Measurements from ENCODE around the gene AUTS2.

Gene AUTS2

DNA sequence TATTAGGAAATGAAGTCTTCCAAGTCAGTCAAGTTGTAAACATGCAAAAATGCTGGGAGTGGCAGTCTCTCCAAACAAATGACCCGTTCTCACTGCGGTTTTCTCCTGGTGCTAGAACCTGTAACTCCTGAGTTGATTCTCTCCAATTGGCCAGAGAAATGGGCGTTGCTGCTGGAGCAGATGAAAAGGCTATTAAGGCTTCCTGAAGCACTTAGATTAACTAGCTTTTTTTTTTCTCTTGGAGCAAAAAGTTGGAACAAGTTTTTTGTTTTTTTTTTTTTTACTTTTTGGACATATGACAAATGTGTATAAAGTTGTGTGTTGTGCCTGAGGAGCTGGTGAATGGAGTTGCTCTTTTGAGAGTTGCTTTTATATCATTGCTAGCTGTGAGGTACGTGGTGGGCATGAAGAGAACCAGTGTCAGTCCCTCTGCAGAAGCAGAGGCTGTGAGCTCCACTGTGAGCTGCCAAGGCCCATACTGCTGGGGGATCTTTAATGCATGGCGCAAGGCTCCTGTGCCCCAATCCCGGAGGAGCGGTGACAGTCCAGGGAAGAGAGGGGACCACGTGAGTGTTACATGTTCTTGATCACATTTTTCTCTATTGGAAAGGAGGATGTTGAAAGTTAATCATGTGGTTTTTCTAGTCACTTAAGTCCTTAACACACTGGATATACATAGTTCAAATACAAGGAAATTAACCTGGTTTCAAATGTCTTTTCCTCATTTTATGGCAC lies 1140.0 kb downstream of the AUTS2 start:
- DNase-seq (ENCODE audit: low read depth in 2 of 2) = no peak

DNA sequence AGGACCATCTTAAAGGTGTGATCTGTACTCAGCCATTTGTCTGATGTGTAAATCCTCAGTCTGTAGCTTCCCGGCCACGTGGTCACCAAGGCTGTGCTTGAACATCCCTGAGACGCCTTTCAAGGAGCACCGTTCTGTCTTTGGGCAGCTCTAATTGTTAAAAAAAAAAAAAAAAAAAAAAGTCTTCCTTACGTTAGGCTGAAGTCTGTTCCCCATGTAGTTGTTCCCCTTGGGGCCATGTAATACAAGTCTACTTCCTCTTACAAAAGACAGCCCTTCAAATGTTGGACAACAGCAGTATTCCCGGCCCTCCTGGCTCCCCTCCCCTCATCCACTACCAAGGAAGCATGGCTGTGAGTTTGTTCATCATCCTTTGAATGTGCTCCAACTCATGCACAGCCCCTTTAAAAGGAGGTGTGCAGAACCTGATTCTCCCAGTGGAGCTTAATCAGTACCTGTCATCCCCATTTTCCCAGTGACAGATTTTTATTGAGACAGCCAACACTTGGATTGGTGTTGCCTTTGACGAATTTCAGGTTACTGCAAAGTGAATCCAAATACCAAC lies 1141.5 kb downstream of the AUTS2 start:
- DNase-seq (ENCODE audit: low read depth in 2 of 2) = no peak

DNA sequence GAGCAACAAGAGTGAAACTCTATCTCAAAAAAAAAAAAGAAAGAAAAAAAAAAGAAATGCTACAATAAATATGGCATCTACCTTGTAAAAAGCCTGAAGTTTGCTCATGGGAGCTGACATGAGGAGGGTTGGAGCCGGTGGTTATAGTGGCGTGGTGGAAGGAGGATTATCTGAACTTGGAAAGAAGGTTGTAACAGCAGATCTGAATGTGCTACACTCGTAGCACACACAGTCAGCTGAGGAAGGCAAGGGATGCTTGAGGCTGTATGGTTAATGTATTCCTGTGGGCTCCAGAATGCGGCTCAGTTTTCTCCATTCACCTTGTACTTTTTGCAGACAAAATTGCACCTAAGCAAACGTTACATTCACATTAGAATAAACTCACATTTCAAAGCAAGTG lies 1143.4 kb downstream of the AUTS2 start:
- DNase-seq (ENCODE audit: low read depth in 2 of 2) = no peak

DNA sequence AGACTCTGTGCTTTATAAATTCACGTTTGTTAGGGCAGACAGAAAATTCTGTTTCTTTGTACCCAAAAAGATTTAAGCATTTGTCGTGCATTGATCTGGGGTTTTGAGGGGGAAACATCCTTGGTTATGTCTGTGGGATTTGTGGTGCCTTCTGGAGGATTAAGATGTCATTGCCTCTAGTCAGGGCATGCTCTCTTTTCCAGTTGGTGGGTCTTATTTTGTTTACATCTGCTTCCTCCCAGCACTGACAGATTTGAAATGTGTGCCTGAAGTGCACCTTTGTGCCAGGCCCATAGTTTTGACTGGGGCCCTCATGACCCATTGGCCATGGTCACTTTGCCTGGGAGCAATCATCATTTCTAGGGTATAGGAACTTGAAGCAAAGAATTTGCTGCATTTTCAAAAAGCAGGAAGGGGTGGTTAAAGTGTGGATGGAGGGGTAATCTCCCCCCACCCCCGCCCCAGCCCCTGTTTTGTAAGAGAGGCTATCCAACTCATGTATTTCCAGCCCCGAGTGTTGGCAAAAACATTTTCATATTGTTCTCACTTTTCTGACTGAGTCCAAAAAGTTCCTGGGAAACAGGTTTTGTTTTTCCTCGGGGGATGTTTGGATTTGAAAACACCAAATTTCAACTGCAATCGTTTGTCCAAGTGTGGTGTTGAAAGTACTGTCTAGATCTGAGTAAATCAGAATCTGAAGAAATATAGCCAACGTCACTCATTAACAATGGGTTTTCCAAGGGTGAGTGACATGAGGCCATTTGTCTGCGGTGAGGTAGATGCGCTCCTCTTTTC lies 1145.5 kb downstream of the AUTS2 start:
- DNase-seq (ENCODE audit: low read depth in 2 of 2) = no peak

DNA sequence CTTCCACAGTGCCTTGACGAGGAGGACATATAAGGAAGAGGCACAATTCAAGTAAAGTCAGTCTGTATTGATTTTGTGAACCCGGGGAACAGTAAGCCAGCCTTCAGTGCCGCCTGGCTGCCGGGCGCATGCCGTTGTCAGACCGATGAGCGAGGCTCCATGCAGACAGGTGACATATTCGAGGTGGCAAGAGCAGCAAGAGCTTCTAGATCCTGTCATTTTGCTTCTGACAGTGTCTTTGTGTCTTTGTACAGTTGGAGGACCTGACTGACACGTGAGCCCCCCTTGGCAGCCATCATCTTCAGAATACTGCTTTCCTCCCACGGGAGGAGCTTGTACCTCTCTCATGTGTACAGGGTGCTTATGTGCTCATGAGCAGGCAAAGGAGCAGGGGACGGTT lies 1146.2 kb downstream of the AUTS2 start:
- no peak for DNase-seq (ENCODE audit: low read depth in 2 of 2)

DNA sequence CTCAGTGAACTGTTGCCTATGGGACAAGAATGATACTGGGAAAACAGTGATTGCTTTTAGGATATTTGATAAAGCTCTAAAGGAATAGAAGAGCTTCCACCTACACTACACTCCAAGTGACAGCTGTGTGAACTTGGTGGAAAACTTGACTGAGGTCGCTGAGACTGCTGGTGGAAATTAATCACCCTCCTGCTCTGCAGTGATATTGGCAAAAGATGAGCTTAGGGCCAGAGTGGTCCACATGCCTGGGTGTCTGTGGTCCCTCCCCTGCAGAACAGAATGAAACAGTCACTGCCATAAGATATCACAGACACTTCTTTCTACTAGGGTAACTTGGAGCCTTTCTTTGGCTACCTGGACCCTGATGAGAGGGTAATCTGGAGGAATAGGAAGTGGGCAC lies 1151.6 kb downstream of the AUTS2 start:
- DNase-seq (ENCODE audit: low read depth in 2 of 2) = no peak

DNA sequence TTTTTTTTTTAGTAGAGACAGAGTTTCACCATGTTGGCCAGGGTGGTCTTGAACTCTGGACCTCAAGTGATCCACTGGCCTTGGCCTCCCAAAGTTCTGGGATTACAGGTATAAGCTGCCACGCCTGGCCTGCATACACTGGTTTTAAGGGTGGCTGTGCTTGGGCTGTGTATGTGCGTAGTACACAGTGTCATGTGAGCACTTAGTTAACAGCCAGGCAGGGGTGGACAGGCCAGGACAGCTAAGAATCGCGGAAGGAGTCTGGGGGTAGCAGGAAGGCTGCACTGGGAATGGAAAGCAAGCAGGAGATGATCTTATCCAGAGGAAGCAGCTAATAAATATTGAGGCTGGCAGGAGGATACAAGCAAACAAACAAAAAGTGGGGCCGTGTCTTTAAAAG lies 1153.6 kb downstream of the AUTS2 start:
- DNase-seq (ENCODE audit: low read depth in 2 of 2) = no peak

DNA sequence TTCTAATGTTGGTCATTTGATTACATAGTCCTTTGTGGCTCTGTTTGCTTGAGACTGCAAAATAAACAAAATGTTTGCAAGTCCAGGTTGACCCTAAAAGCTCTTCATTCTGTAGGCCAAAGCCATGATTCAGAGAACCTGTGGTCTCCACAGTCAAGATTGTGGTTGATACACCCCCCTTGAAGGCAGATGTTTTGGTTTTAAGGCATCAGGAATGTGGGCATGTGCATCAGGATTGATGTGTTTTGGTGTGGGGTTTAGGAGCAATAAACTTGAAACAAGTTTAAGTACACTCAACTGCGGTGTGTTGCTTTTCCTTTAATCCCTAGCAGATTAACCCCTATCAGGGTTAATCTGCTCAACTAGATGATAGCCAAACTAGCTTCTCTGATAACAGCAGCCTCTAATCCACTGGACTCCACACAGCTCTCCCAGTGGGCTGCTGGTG lies 1154.5 kb downstream of the AUTS2 start:
- DNase-seq (ENCODE audit: low read depth in 2 of 2) = no peak

DNA sequence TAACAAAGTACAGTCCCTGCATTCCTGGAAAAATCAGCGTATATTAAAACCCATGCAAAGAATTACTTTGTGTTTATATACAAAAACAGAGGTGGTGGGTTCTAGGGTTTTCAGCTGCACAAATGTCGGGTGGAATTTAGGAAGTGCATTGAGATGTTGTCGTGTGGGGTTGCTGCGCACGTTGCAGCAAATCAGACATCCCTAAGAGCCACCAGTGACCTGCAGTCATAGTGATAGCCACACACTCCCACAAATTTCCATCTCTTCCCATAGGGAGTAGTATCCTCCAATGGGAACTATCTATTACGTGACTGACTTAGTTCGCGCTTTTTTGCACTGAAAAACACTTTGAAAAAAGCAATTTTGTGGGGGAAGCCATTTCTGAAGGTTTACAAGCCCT lies 1158.5 kb downstream of the AUTS2 start:
- no peak for DNase-seq (ENCODE audit: low read depth in 2 of 2)

DNA sequence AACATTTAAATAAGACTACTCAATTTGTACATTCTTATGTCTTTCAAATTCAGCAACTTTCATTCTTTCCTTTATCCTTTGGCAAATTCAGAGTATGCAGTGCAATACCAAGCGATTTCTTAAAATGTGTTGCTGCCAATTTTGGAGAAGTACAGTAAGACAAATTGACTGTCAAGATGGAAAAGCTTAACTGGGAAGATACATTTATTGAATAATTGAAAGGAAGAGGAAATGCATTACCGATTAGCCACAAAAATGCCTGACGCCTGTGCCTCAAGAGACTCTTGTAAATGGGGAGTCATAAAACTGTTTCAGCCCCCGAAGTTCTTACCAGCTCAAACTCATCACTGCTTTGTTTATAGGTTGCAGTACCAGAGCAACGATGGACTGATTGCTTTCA lies 1160.4 kb downstream of the AUTS2 start:
- DNase-seq (ENCODE audit: low read depth in 2 of 2) = no peak

DNA sequence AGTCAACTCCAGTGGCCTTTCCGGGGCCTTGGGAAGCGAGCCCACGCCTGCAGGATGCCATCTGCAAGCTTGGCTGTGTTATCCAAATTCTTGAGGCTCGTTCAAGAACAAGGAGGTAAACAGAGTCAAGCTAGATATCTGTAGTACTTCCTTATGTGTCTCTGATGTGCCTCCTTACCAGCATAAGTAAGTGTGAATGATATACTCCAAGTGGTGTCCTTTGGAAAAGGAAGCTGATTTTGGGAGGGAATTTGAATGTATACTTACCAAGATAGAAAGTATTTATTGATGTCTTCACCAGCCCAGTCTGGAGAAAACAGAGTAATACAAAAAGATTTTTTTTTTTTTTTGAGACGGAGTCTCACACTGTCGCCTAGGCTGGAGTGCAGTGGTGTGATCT lies 1161.4 kb downstream of the AUTS2 start:
- DNase-seq (ENCODE audit: low read depth in 2 of 2) = no peak

DNA sequence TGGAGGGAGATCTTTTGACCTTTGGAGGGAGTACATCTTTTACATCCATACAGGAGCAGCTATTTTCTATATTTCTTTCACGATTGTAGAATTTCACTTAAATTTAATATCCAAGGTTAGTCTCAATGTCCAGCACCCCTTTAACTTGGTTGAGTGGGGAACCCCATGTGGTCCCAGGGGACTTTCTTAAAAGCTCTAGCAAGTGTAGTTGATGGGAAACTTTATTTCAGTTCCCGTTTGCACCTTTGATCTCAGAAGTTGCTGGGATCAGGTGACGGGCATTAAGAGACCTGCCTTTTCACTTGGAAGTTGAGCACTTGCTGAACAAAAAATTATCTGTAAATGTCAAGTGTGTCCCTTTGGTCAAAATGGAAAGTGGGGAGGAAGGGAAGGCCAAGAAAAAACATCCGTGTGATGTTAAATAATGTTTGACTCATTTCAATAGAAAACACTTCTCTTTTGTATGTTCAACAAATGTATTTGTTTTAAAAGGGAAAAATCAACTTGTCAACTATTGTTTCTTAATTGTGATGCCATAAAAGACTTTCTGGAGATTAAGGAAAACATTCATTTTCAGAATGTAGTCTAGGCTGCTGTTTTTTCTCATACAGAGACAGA lies 1163.5 kb downstream of the AUTS2 start:
- DNase-seq (ENCODE audit: low read depth in 2 of 2) = no peak

DNA sequence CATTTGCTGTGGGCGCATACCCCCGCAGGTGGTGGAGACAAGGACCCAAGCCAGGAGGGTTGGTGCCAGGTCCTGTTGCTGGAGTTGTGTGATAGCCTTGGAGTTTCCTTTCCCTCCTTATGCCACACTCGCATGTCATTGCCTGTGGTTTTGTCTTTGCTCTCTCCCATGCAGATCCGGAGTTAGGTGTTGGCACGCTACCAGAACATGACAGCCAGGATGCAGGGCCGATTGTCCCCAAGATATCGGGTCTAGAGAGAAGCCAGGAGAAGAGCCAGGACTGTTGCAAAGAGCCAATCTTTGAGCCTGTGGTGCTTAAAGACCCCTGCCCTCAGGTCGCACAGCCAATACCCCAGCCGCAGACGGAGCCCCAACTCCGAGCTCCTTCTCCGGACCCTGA lies 1164.4 kb downstream of the AUTS2 start:
- DNase-seq (ENCODE audit: low read depth in 2 of 2) = no peak

DNA sequence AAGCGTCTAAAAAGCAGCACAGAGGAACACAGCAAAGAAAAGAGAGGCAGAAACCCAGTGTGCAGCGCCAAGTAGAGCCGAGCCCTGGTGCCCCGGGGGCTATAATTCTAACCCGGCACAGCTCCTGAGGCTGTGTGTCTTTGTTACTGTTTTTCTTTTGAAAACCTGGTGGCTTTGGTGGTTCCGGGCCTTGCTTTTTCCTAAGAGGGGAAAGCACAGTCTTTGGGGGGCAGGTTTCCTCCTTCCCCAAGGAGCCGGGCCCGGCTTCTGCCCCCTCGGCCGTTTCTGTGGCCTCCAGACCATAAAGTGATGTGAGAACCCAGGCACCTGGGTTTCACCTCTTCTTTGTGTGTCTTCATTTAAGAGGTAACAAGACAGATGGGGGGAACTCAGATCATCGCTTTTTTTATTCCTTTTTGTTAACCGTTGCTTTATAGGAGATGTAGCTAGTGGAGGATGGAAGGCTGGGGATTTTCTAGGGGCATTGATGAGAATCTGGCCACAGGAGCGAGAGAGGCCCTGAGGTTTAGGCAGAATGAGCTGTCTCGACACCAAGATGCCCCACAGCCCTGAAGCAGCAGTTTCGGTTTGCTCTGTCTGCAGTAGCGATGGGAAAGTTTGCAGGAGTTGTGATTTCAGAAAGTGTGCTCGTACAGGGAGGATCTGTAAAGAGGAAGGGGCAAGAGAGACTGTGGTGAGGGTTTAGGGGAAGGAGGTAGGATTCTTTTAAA lies 1165.9 kb downstream of the AUTS2 start:
- no peak for DNase-seq (ENCODE audit: low read depth in 2 of 2)

DNA sequence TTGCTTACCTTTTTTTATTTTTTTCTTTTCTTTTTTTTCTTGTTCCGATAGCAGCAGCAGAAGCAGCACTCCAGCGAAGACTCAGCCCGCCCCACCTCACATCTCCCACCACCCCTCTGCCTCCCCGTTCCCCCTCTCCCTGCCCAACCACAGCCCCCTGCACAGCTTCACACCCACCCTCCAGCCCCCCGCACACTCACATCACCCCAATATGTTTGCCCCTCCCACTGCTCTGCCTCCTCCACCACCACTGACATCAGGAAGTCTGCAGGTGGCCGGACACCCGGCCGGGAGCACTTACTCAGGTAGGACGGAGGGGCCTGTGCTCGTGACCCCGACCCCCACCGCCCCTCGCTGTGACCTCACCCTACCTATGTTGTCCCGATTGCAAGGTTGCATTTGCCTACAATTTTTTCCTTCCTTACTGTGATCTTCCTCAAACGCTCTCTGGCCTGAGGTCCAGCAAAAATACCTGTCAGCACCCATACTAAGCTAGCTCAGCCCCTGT lies 1166.5 kb downstream of the AUTS2 start:
- DNase-seq (ENCODE audit: low read depth in 2 of 2) = no peak

DNA sequence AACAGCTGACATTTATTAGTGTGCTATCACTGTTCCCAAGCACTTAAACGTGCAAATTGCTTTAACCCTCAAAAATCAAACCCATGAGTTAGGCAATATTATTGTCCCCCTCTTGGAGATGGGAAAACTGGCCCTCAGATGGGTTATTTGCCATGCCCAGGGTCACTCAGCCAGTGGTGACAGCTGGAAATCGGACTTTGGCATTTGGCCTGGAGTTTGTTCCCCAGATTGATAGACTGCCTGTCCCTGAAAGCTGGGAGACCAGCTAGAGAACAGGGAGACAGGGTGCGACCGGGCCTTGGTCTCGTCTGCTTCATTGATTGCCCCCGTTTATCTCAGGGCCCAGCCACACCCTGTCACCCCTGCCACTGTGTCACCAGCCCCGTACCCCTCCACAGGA lies 1167.4 kb downstream of the AUTS2 start:
- no peak for DNase-seq (ENCODE audit: low read depth in 2 of 2)

DNA sequence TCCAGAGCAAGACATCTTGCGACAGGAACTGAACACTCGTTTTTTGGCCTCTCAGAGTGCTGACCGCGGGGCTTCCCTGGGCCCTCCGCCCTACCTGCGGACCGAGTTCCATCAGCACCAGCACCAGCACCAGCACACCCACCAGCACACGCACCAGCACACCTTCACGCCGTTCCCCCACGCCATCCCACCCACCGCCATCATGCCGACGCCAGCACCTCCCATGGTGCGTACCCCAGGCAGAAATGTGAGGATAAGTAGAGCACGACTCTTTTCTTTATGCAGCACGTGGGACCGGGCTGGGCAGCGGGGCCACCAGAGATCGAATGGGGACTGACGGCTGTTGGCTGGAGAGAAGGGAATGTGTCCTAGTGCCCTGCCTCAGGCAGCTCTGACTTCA lies 1167.8 kb downstream of the AUTS2 start:
- no peak for DNase-seq (ENCODE audit: low read depth in 2 of 2)

DNA sequence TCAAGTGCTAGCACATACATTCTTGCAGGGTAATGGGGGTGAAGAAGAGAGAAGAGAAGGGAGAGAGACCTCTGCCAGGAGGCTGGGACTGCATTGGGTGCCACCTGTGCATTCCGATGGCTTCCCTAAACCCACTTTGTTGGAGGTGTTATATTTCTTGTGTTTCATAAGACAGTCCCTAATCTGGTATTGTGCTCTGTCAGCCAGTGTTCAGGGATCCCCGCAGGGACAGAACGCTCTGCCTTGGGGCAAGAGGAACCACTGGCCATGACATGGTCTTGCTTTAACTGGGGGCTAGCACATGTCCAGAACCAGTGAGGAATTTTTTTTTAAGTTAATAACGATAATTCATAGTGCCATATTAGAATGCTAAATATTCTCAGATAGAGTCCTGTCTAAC lies 1168.4 kb downstream of the AUTS2 start:
- no peak for DNase-seq (ENCODE audit: low read depth in 2 of 2)

DNA sequence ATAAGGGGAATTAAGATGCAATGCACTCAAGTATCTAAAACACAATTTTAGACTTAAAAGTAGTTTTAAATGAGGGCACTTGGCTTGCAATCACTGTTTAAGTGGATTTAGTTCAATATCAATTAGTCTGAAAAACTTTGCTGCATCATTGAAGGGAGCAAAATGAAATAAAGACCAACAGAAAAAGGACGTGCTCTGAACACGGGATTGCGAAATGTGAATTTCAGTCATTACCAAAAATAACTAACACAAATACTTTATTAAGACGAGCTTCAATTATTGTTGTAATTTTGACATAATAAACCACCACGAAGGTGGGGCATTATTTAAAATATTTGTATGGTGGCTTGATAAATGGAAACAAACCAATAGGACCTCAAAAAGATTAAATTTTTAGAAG lies 1171.9 kb downstream of the AUTS2 start:
- DNase-seq (ENCODE audit: low read depth in 2 of 2) = no peak

DNA sequence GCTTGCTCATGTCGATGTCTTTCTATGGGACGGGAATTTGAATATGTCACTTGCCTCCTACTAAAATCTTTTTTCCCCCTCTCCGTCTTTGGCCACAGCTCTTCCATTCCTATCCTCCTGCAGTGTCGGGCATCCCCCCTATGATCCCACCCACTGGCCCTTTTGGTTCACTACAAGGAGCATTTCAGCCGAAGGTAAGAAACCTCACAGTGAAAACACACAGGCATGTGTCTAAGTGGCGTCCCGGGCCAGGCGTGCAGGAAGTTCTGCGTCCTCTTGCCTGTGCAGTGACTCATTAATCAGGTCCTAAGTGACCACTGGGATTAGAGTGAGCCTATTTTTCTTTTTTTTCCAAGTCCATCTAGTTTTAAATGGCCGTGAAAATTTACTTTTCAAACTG lies 1173.2 kb downstream of the AUTS2 start:
- DNase-seq (ENCODE audit: low read depth in 2 of 2) = no peak

DNA sequence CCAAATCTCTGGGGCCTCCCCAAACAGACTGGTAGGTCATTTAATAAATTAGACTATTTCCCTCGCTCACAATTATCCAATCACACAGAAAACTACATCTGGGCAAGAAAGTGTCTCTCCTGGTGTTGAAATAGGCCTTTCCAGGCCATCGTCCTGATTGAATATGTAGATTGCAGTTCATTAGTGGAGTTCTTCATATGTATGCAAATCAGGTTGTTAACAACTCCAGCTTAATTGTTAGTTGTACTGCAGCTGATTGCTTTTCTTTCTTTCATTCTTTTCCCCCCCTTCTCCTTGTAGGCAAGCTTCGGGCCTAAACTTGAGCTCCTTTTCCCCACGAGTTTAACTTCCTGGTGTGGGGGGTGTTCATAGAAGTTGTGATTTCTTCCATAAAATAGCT lies 1174.6 kb downstream of the AUTS2 start:
- DNase-seq (ENCODE audit: low read depth in 2 of 2) = no peak

DNA sequence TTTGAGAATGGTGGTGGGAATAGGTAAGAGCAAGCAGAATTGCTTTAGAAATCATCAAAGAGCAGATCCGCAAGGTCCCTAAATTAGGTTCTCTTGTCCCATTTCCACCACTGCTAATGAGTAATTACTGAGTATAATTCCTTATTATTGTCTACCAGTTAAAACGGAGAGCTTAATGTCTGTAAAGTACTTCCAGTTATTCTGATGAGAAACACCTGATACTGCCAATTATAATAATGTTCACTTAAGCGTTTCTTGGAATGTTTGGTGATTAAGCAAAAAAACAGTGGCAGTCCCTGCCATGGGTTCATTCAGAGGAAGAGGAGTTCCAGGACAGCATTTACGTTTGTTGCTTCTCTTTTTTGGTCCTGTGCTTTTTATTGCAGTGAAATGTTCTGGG lies 1175.1 kb downstream of the AUTS2 start:
- no peak for DNase-seq (ENCODE audit: low read depth in 2 of 2)

Data from stimulated activated CD8-positive, alpha-beta memory T cell treated with anti-CD3 and anti-CD28 coated beads, Interleukin-15, amount 100 ng/mL, for 4 hours (primary cell).